ENCODE data around the gene IPO4. TPM values are rescaled to one million over a fixed set of nuclear protein-coding genes. Genes with fewer than 3 reads are reported as not detected.

Gene IPO4
- total and polyA plus RNA-seq, 2 of the 8 experiments (the other 6 are each of a cell fraction or from before 2014, with no cell fraction given), result 55.5 to 108 TPM

GRCh38 chr14:24195186-24196070 lies 6.8 kb upstream of the IPO4 start, which contains the start of gene TM9SF1:
TSS of gene TM9SF1 (minus strand) at chr14:24195441. CDS start at chr14:24195019, 422 bp downstream.
- POLR2A ChIA-PET (ENCODE audit: partially characterized antibody), result interaction anchor here (0.6 to 4.7 kb wide), 31 partner anchors 9 to 640 kb away, joined by 3 to 119 read pairs (median 4); partner anchors contain the start of genes AP1G2, CHMP4A, EMC9 and GMPR2
- CTCF ChIA-PET (ENCODE audit: partially characterized antibody), result interaction anchor here (0.9 to 2.1 kb wide), 6 partner anchors 20 to 201 kb away, joined by 3 to 7 read pairs (median 4); partner anchors contain the start of genes MDP1 and TINF2
- FAIRE-seq, result no peak
- peak; percentile 99 for TF ChIP-seq MAX (IDR thresholded peaks at IDR 0.05)
- TF ChIP-seq EGR1 (IDR thresholded peaks at IDR 0.05; ENCODE audit: borderline replicate concordance, low read depth, low read length), result no peak
- TF ChIP-seq SP1 (IDR thresholded peaks at IDR 0.05; ENCODE audit: low read depth, low read length), result no peak
- no peak for TF ChIP-seq JUN (IDR thresholded peaks at IDR 0.05; ENCODE audit: low read depth, low read length)
- peak; percentile 86 for TF ChIP-seq PHF8 (conservative IDR thresholded peaks at IDR 0.05; ENCODE audit: low read depth, low read length)
- peak; percentile 97 for TF ChIP-seq SP4 (IDR thresholded peaks at IDR 0.05; ENCODE audit: low read length)
- TF ChIP-seq FOSL1 (IDR thresholded peaks at IDR 0.05; ENCODE audit: insufficient read depth, low read depth, low read length), result no peak
- TF ChIP-seq ATF3 (IDR thresholded peaks at IDR 0.05; ENCODE audit: insufficient read depth, low read depth, low read length), result no peak
- no peak; the same call in 1 of the 2 replicates for TF ChIP-seq RBBP5 (IDR thresholded peaks at IDR 0.05; ENCODE audit: borderline replicate concordance, low read depth, low read length)
- no peak for TF ChIP-seq NANOG (IDR thresholded peaks at IDR 0.05; ENCODE audit: insufficient read depth, low read depth, low read length, poor library complexity, severe bottlenecking)

More at GRCh38 chr14:24195186-24196070, 6.8 kb upstream of the IPO4 start, which contains the start of gene TM9SF1:
- Histone ChIP-seq H3K14ac (ENCODE audit: insufficient read length) (no peak within 1 kb of the TSS), H3K27me3 (replicated peaks in 1 of 4; ENCODE audit: control insufficient read depth in 3 of 4, extremely low read depth in 1 of 4, insufficient read depth in 3 of 4, low read length in 3 of 4) (no peaks in the 10 kb centered on the region), H4K91ac (replicated peaks; ENCODE audit: insufficient read length, low read length) (peak within 1 kb of the TSS; percentile 93), H3K18ac (ENCODE audit: extremely low read depth, low read length) (peak within 1 kb of the TSS; percentile 93), H2BK20ac (ENCODE audit: low read length) (no peak within 1 kb of the TSS), H2AK5ac (ENCODE audit: low read depth, low read length) (no peak within 1 kb of the TSS), H4K5ac (ENCODE audit: insufficient read length, low read depth, low read length) (peak within 1 kb of the TSS; percentile 73), H3K4ac (replicated peaks; ENCODE audit: insufficient read length, low read depth, low read length) (peak within 1 kb of the TSS; percentile 92), H3K36me3 (ENCODE audit: control insufficient read depth in 2 of 4, insufficient read depth in 4 of 4, low read length in 3 of 4) (peaks cover 4 to 6% (median 5%) of the 10 kb centered on the region in 4 experiments; a peak in 5 of 8 replicates), H3K27ac (ENCODE audit: low read depth, low read length) (peak within 1 kb of the TSS; percentile 95), H2BK5ac (ENCODE audit: low read depth, low read length) (peak within 1 kb of the TSS; percentile 91), H3K79me1 (ENCODE audit: low read depth, low read length) (peaks cover 3% of the 10 kb centered on the region; the same call in 1 of the 2 replicates), H3K9ac (replicated peaks in 1 of 4; ENCODE audit: extremely low read depth in 1 of 4, low read depth in 3 of 4, low read length in 3 of 4) (peak within 1 kb of the TSS; percentile 78 to 97 (median 87)), H2BK15ac (ENCODE audit: low read length) (no peak within 1 kb of the TSS), H4K8ac (ENCODE audit: extremely low read depth, insufficient read depth, low read length) (peak within 1 kb of the TSS; percentile 99), H4K20me1 (replicated peaks in 1 of 2; ENCODE audit: control insufficient read depth in 1 of 2, insufficient read depth in 2 of 2, low read length in 2 of 2) (no peaks in the 10 kb centered on the region), H3K56ac (replicated peaks; ENCODE audit: insufficient read length, low read depth, low read length) (peak within 1 kb of the TSS; percentile 90), H3K23me2 (ENCODE audit: low read depth, low read length) (peaks cover 5% of the 10 kb centered on the region; the same call in 1 of the 2 replicates), H3K23ac (ENCODE audit: insufficient read length) (no peak within 1 kb of the TSS), H3K4me1 (replicated peaks in 1 of 4; ENCODE audit: control insufficient read depth in 3 of 4, insufficient read depth in 4 of 4, low read length in 3 of 4) (peaks cover 0 to 9% (median 3%) of the 10 kb centered on the region in 4 experiments; a peak in 3 of 7 replicates), H3K4me2 (ENCODE audit: insufficient read depth in 1 of 2, low read depth in 2 of 2, low read length in 2 of 2) (peak within 1 kb of the TSS; percentile 79 to 94), H3K4me3 (ENCODE audit: extremely low read depth in 1 of 4, insufficient read depth in 2 of 4, low read depth in 3 of 4, low read length in 4 of 4) (peak within 1 kb of the TSS; percentile 65 to 88 (median 84)), H2BK12ac (ENCODE audit: low read depth, low read length) (peak within 1 kb of the TSS; percentile 52; the same call in 1 of the 2 replicates), H3K79me2 (ENCODE audit: control insufficient read depth in 1 of 2, insufficient read depth in 2 of 2, low read length in 2 of 2) (peaks cover 0 to 3% of the 10 kb centered on the region in 2 experiments; a peak in 2 of 4 replicates), H2AFZ (ENCODE audit: low read length) (peak within 1 kb of the TSS; percentile 60; the same call in 1 of the 2 replicates), H2BK120ac (replicated peaks; ENCODE audit: low read depth, low read length) (no peak within 1 kb of the TSS), H3K9me3 (ENCODE audit: insufficient read depth in 2 of 2, low read depth in 1 of 2, low read length in 1 of 2) (no peaks in the 10 kb centered on the region; a peak in 1 of 4 replicates)
- 1% methylated on average over 86 of the region's 89 CpGs; no CpG with 5 or more reads in 1 of the 2 experiments for WGBS, 2 experiments (ENCODE audit: extremely low coverage in 1 of 2, insufficient coverage in 1 of 2, insufficient read length in 1 of 2, insufficient replicate concordance in 2 of 2, low coverage in 1 of 2, low lambda C conversion rate in 2 of 2, missing lambda C conversion rate in 1 of 2)
- DNase-seq (ENCODE audit: low read depth in 1 of 2, low spot score in 2 of 2), result peak; percentile 83 to 93

Measured in H1 (cell line).